Stomach (tissue), 9 donors: ENCODE results near the gene TUBA4B. TPM values are rescaled to one million over a fixed set of nuclear protein-coding genes. Genes with fewer than 3 reads are reported as not detected.
"Not testable (repeated sequence)": the region's sequence is repeated elsewhere in the genome, so short reads cannot be mapped to it uniquely, and the experiment has no call there.

Experiments
- DNase-seq, 2 donors: peaks; one replicate each; pipeline versions ENCODE4 v3.0.0 to v3.0.0-alpha.2; 2013 to 2019
- H3K27ac ChIP-seq, 5 donors: fragments of 200-600 bp in 4 of 5; sonication (generic) in 4 of 5; one replicate each; pipeline ENCODE4 v1.5.1; 2013 to 2019; ENCODE audit warnings: mild to moderate bottlenecking in 1 of 5, moderate library complexity in 1 of 5
- H3K27me3 ChIP-seq, 3 donors: fragments of 200-600 bp; sonication (generic); one replicate each; pipeline ENCODE4 v1.5.1; 2017 to 2019; ENCODE audit warnings: mixed run types in 1 of 3
- H3K36me3 ChIP-seq, 4 donors: fragments of 200-600 bp; sonication (generic); 1 replicate in 3 of 4; 2 replicates in 1 of 4; pipeline ENCODE4 v1.5.1; 2016 to 2019
- H3K4me1 ChIP-seq, 4 donors: fragments of 200-600 bp; sonication (generic); one replicate each; pipeline ENCODE4 v1.5.1; 2016 to 2019
- H3K4me3 ChIP-seq, 4 donors: fragments of 200-600 bp; sonication (generic) in 3 of 4; one replicate each; pipeline ENCODE4 v1.5.1; 2016 to 2019; ENCODE audit warnings: mild to moderate bottlenecking in 1 of 4
- H3K9me3 ChIP-seq, 4 donors: fragments of 200-600 bp; sonication (generic); one replicate each; pipeline ENCODE4 v1.5.1; 2016 to 2019
- CTCF ChIP-seq, 7 experiments: fragments of 450-650 bp in 4 of 7; fragments of 200-600 bp in 3 of 7; sonication (generic) in 3 of 7; IDR thresholded peaks; one replicate each; pipeline ENCODE4 v1.5.1; 2016 to 2019; ENCODE audit warnings: antibody characterized with exemption in 7 of 7, control low read depth in 2 of 7, mild to moderate bottlenecking in 1 of 7
- EP300 ChIP-seq: sonication (generic); formaldehyde crosslinking; IDR thresholded peaks from one replicate; pipeline ENCODE4 v1.6.1; 2017; ENCODE audit warnings: antibody characterized with exemption
- POLR2A ChIP-seq, 4 donors: fragments of 450-650 bp; IDR thresholded peaks; one replicate each; pipeline ENCODE4 v1.6.1; 2016; ENCODE audit warnings: antibody characterized with exemption in 4 of 4, control low read depth in 2 of 4, mild to moderate bottlenecking in 1 of 4, moderate library complexity in 1 of 4
- POLR2AphosphoS5 ChIP-seq, 3 donors: sonication (generic); formaldehyde crosslinking; IDR thresholded peaks; one replicate each; pipeline ENCODE4 v1.6.1; 2016; ENCODE audit warnings: antibody characterized with exemption in 3 of 3
- WGBS, 5 donors: extraction: QIAGEN DNeasy Blood & Tissue Kit in 3 of 5; methylation state at CpG; one replicate each; pipeline versions ENCODE4 v1.1.5 to v1.1.7; 2013 to 2018; 5-methylcytosine and 5-hydroxymethylcytosine counted together
- intact Hi-C: fragments of 100-400 bp; cut with DNase I; formaldehyde crosslinking; loops from one replicate; pipeline ENCODE4 v1.15.1; 2023; ENCODE audit warnings: low total_unique reads
- polyA plus RNA-seq, 3 donors: library from polyadenylated mRNA; stranded (reverse); fragments of 200-250 nt; gene quantifications; one replicate each; pipeline ENCODE4 v1.2.3, GENCODE V29; 2013
- total RNA-seq, 5 donors: library from RNA; depleted of rRNA; stranded (reverse); fragments of >200 nt; gene quantifications; one replicate each; pipeline versions ENCODE4 v1.1.0 to v1.2.3, GENCODE V29; 2014 to 2016
- donor health status: healthy with polysubstance abuse.
- donor health status: Bipolar disorder and iron deficiency.
- donor health status: healthy.

TUBA4B gene
- total and polyA plus RNA-seq, 8 donors = not detected

GRCh38 chr2:219254590-219255201 is 1.7 kb downstream of the TUBA4B start:
- peaks cover 49 to 54% (median 51%) of the 10 kb centered on the region in 4 donors for H3K4me1 ChIP-seq
- peak overlapping the region; percentile 88 to 98 (median 94) for H3K27ac ChIP-seq
- WGBS, 5 donors = 23 to 26% (median 23%) methylated on average over 11 to 12 of the region's 12 CpGs
- peaks cover 0 to 11% (median 0%) of the 10 kb centered on the region in 3 donors for H3K27me3 ChIP-seq
- intact Hi-C loops = no loop called here
- peak overlapping the region; percentile 59 to 75 (median 72) for H3K4me3 ChIP-seq
- no peak for DNase-seq
- TF ChIP-seq CTCF (IDR thresholded peaks at IDR 0.05) = no peak
- TF ChIP-seq POLR2AphosphoS5 (IDR thresholded peaks at IDR 0.05) = peak in 1 of 3 donors; percentile 35
- H3K36me3 ChIP-seq = peaks cover 12 to 18% (median 16%) of the 10 kb centered on the region in 4 donors
- no peaks in the 10 kb centered on the region for H3K9me3 ChIP-seq

GRCh38 chr2:219258942-219259341 is 5.9 kb downstream of the TUBA4B start:
- H3K36me3 ChIP-seq, H3K9me3 ChIP-seq, H3K4me3 ChIP-seq, H3K27ac ChIP-seq, intact Hi-C loops, DNase-seq: not testable (repeated sequence)
- peaks cover 0 to 24% (median 4%) of the 10 kb centered on the region in 3 donors for H3K27me3 ChIP-seq
- WGBS, 5 donors = 83 to 90% (median 86%) methylated on average over 10 of the region's 10 CpGs
- H3K4me1 ChIP-seq = peaks cover 9 to 14% (median 12%) of the 10 kb centered on the region in 4 donors

- Histone ChIP-seq H3K36me3 (no peaks in the 10 kb centered on the region), H3K4me3 (no peak overlapping the region), H3K27me3 (peaks cover 0 to 24% (median 4%) of the 10 kb centered on the region in 3 donors), H3K4me1 (no peaks in the 10 kb centered on the region), H3K9me3 (no peaks in the 10 kb centered on the region), H3K27ac (no peak overlapping the region)
- TF ChIP-seq POLR2AphosphoS5 (IDR thresholded peaks at IDR 0.05) = no peak
- no peak for TF ChIP-seq POLR2A (IDR thresholded peaks at IDR 0.05)
- TF ChIP-seq EP300 = no peak
- TF ChIP-seq CTCF (IDR thresholded peaks at IDR 0.05) = no peak
- DNase-seq = no peak
- intact Hi-C loops = no loop called here
- 62 to 68% (median 65%) methylated on average over 5 of the region's 5 CpGs for WGBS, 5 donors
Observed at GRCh38 chr2:219261024-219261855, 8.2 kb downstream of the TUBA4B start.

GRCh38 chr2:219266232-219266631 is 13.2 kb downstream of the TUBA4B start:
- Histone ChIP-seq H3K27me3 (peaks cover 0 to 4% (median 0%) of the 10 kb centered on the region in 3 donors), H3K9me3 (no peaks in the 10 kb centered on the region), H3K4me1 (peaks cover 0 to 6% (median 0%) of the 10 kb centered on the region in 4 donors), H3K27ac (no peak overlapping the region), H3K36me3 (no peaks in the 10 kb centered on the region), H3K4me3 (no peak overlapping the region)
- peak in 1 of 2 donors; percentile 10 for DNase-seq
- WGBS, 5 donors = 62 to 83% (median 76%) methylated on average over 4 to 5 of the region's 5 CpGs
- TF ChIP-seq EP300 (no peak), POLR2A (IDR thresholded peaks at IDR 0.05) (no peak), POLR2AphosphoS5 (IDR thresholded peaks at IDR 0.05) (no peak), CTCF (IDR thresholded peaks at IDR 0.05) (no peak)
- intact Hi-C loops = no loop called here
